H1 (cell line): ENCODE measurements around the gene ISM1. TPM values are rescaled to one million over a fixed set of nuclear protein-coding genes. Genes with fewer than 3 reads are reported as not detected.

Experiments used
- CTCF ChIA-PET: fragments of 300-600 bp; sonication (Branson Sonifier 250); formaldehyde crosslinking; loops from one replicate; lab custom pipeline; 2021; ENCODE audit not compliant: partially characterized antibody; lab: Charles Lee
- POLR2A ChIA-PET: fragments of 300-600 bp; sonication (Branson Sonifier 250); formaldehyde crosslinking; loops from one replicate; lab custom pipeline; 2021; ENCODE audit warnings: inconsistent platforms; ENCODE audit not compliant: partially characterized antibody; lab: Charles Lee
- DNase-seq, 2 experiments: peaks; one replicate each; pipeline versions ENCODE4 v3.0.0 to v3.0.0-alpha.2; 2010 to 2022; ENCODE audit warnings: low spot score in 2 of 2, low read depth in 1 of 2, mixed read lengths in 1 of 2
- FAIRE-seq: peaks from 2 replicates; lab custom pipeline; 2011; peaks lifted over from hg19 to GRCh38; lab: Jason Lieb, UNC
- H2AFZ ChIP-seq: 2 replicates; pipeline ENCODE4 v1.8.1; 2012; ENCODE audit warnings: low read length, inconsistent platforms
- H2AK5ac ChIP-seq: 2 replicates; pipeline ENCODE4 v1.6.1; 2013; ENCODE audit warnings: low read depth, low read length
- H2BK120ac ChIP-seq: replicated peaks from 2 replicates; pipeline ENCODE3; 2013; ENCODE audit warnings: low read depth, low read length, inconsistent platforms
- H2BK12ac ChIP-seq: 2 replicates; pipeline ENCODE4 v1.6.1; 2013; ENCODE audit warnings: low read depth, low read length
- H2BK15ac ChIP-seq: 2 replicates; pipeline ENCODE4 v1.6.1; 2013; ENCODE audit warnings: low read length
- H2BK20ac ChIP-seq: 2 replicates; pipeline ENCODE4 v1.6.1; 2013; ENCODE audit warnings: low read length
- H2BK5ac ChIP-seq: 2 replicates; pipeline ENCODE4 v1.6.1; 2013; ENCODE audit warnings: low read depth, low read length
- H3K14ac ChIP-seq: 2 replicates; pipeline ENCODE4 v1.6.1; 2013; ENCODE audit warnings: inconsistent platforms; ENCODE audit not compliant: insufficient read length
- H3K18ac ChIP-seq: 2 replicates; pipeline ENCODE4 v1.6.1; 2013; ENCODE audit warnings: low read length; ENCODE audit errors: extremely low read depth
- H3K23ac ChIP-seq: 2 replicates; pipeline ENCODE4 v1.6.1; 2013; ENCODE audit warnings: inconsistent platforms; ENCODE audit not compliant: insufficient read length
- H3K23me2 ChIP-seq: 2 replicates; pipeline ENCODE4 v1.6.1; 2013; ENCODE audit warnings: low read depth, low read length
- H3K27ac ChIP-seq: 2 replicates; pipeline ENCODE4 v1.6.1; 2011; ENCODE audit warnings: low read depth, low read length, inconsistent platforms
- H3K27me3 ChIP-seq, 4 experiments: replicated peaks in 1 of 4; 1 replicate in 1 of 4; 2 replicates in 3 of 4; pipeline versions ENCODE4 v1.6.1 to v1.8.1; 2011 to 2013; ENCODE audit warnings: low read length in 3 of 4, mild to moderate bottlenecking in 3 of 4, inconsistent platforms in 2 of 4, mixed read lengths in 2 of 4, moderate library complexity in 1 of 4; ENCODE audit not compliant: control insufficient read depth in 3 of 4, insufficient read depth in 3 of 4; ENCODE audit errors: extremely low read depth in 1 of 4
- H3K36me3 ChIP-seq, 4 experiments: 2 replicates each; pipeline versions ENCODE4 v1.6.1 to v1.8.1; 2011 to 2013; ENCODE audit warnings: mild to moderate bottlenecking in 4 of 4, low read length in 3 of 4, moderate library complexity in 2 of 4, control low read depth in 1 of 4, inconsistent platforms in 1 of 4; ENCODE audit not compliant: insufficient read depth in 4 of 4, control insufficient read depth in 2 of 4
- H3K4ac ChIP-seq: replicated peaks from 2 replicates; pipeline ENCODE3; 2013; ENCODE audit warnings: low read length, low read depth, mixed read lengths, inconsistent platforms; ENCODE audit not compliant: insufficient read length
- H3K4me1 ChIP-seq, 4 experiments: replicated peaks in 1 of 4; 1 replicate in 1 of 4; 2 replicates in 3 of 4; pipeline versions ENCODE4 v1.6.1 to v1.8.1; 2011 to 2013; ENCODE audit warnings: low read length in 3 of 4, inconsistent platforms in 2 of 4, mixed read lengths in 1 of 4; ENCODE audit not compliant: insufficient read depth in 4 of 4, control insufficient read depth in 3 of 4
- H3K4me2 ChIP-seq, 2 experiments: 2 replicates each; pipeline versions ENCODE4 v1.6.1 to v1.8.1; 2011 to 2013; ENCODE audit warnings: low read depth in 2 of 2, low read length in 2 of 2, control low read depth in 1 of 2, inconsistent platforms in 1 of 2, mild to moderate bottlenecking in 1 of 2; ENCODE audit not compliant: insufficient read depth in 1 of 2
- H3K4me3 ChIP-seq, 4 experiments: fragments of 200-600, 300-600 bp in 1 of 4; sonication (generic), shearing (Covaris generic), sonication (Bioruptor Twin) in 1 of 4; 2 replicates each; pipeline versions ENCODE4 v1.5.1 to v1.8.1; 2011 to 2016; ENCODE audit warnings: low read length in 4 of 4, low read depth in 3 of 4, control low read depth in 2 of 4, inconsistent platforms in 2 of 4, mild to moderate bottlenecking in 2 of 4, mixed read lengths in 1 of 4, moderate library complexity in 1 of 4; ENCODE audit not compliant: insufficient read depth in 2 of 4; ENCODE audit errors: extremely low read depth in 1 of 4
- H3K56ac ChIP-seq: replicated peaks from 2 replicates; pipeline ENCODE3; 2013; ENCODE audit warnings: low read depth, mild to moderate bottlenecking, mixed read lengths, low read length, inconsistent platforms; ENCODE audit not compliant: insufficient read length
- H3K79me1 ChIP-seq: 2 replicates; pipeline ENCODE4 v1.6.1; 2013; ENCODE audit warnings: low read depth, low read length, control low read depth
- H3K79me2 ChIP-seq, 2 experiments: 2 replicates each; pipeline versions ENCODE4 v1.6.1 to v1.8.1; 2012 to 2013; ENCODE audit warnings: low read length in 2 of 2, mild to moderate bottlenecking in 2 of 2, inconsistent platforms in 1 of 2; ENCODE audit not compliant: insufficient read depth in 2 of 2, control insufficient read depth in 1 of 2
- H3K9ac ChIP-seq, 4 experiments: replicated peaks in 1 of 4; 1 replicate in 1 of 4; 2 replicates in 3 of 4; pipeline versions ENCODE4 v1.6.1 to v1.8.1; 2011 to 2013; ENCODE audit warnings: low read depth in 3 of 4, low read length in 3 of 4, control low read depth in 2 of 4, mild to moderate bottlenecking in 2 of 4, moderate library complexity in 2 of 4, inconsistent platforms in 1 of 4; ENCODE audit errors: extremely low read depth in 1 of 4
- H3K9me3 ChIP-seq, 2 experiments: 2 replicates each; pipeline versions ENCODE4 v1.6.1 to v1.8.1; 2012 to 2013; ENCODE audit warnings: mild to moderate bottlenecking in 2 of 2, moderate library complexity in 2 of 2, control low read depth in 1 of 2, inconsistent platforms in 1 of 2, low read depth in 1 of 2, low read length in 1 of 2, mixed read lengths in 1 of 2; ENCODE audit not compliant: insufficient read depth in 2 of 2
- H4K20me1 ChIP-seq, 2 experiments: replicated peaks in 1 of 2; 2 replicates each; pipeline versions ENCODE3 to v1.8.1; 2011 to 2013; ENCODE audit warnings: inconsistent platforms in 2 of 2, low read length in 2 of 2, mild to moderate bottlenecking in 1 of 2; ENCODE audit not compliant: insufficient read depth in 2 of 2, control insufficient read depth in 1 of 2
- H4K5ac ChIP-seq: 2 replicates; pipeline ENCODE4 v1.6.1; 2013; ENCODE audit warnings: low read length, low read depth, mixed read lengths, inconsistent platforms; ENCODE audit not compliant: insufficient read length
- H4K8ac ChIP-seq: 2 replicates; pipeline ENCODE4 v1.8.0; 2013; ENCODE audit warnings: mild to moderate bottlenecking, moderate library complexity, low read length, inconsistent platforms; ENCODE audit not compliant: insufficient read depth; ENCODE audit errors: extremely low read depth
- H4K91ac ChIP-seq: replicated peaks from 2 replicates; pipeline ENCODE3; 2013; ENCODE audit warnings: low read length, mixed read lengths, inconsistent platforms; ENCODE audit not compliant: insufficient read length
- ASH2L ChIP-seq: fragments of 200-600, 300-600 bp; sonication (generic); IDR thresholded peaks from one replicate; pipeline ENCODE4 v1.7.1; 2017; ENCODE audit warnings: low read length
- CBX8 ChIP-seq: fragments of 300-800, 300-1000 bp; sonication (generic); IDR thresholded peaks from 2 replicates; pipeline ENCODE4 v1.7.1; 2016; ENCODE audit warnings: low read depth, low read length, borderline replicate concordance
- CHD1 ChIP-seq: IDR thresholded peaks from 2 replicates; pipeline ENCODE4 v1.6.1; 2012; ENCODE audit warnings: low read depth, low read length, improper control_type of control experiment
- CREB1 ChIP-seq: IDR thresholded peaks from 2 replicates; pipeline ENCODE4 v1.6.1; 2012; ENCODE audit warnings: inconsistent platforms
- JUN ChIP-seq: IDR thresholded peaks from 2 replicates; pipeline ENCODE4 v1.6.1; 2011; ENCODE audit warnings: low read depth, mild to moderate bottlenecking, improper control_type of control experiment, low read length
- RXRA ChIP-seq: IDR thresholded peaks from 2 replicates; pipeline ENCODE4 v1.6.1; 2011; ENCODE audit warnings: low read depth, mild to moderate bottlenecking, low read length, moderate library complexity; ENCODE audit not compliant: insufficient read depth
- SIN3A ChIP-seq, 2 experiments: IDR thresholded peaks in 1 of 2; conservative IDR thresholded peaks in 1 of 2; 2 replicates each; pipeline ENCODE4 v1.6.1; 2011 to 2012; ENCODE audit warnings: low read length in 2 of 2, improper control_type of control experiment in 1 of 2, low read depth in 1 of 2, mild to moderate bottlenecking in 1 of 2
- SP1 ChIP-seq: IDR thresholded peaks from 2 replicates; pipeline ENCODE4 v1.6.1; 2011; ENCODE audit warnings: low read depth, low read length
- SP2 ChIP-seq: IDR thresholded peaks from 2 replicates; pipeline ENCODE4 v1.6.1; 2012; ENCODE audit warnings: mild to moderate bottlenecking, low read length, inconsistent platforms
- WGBS, 2 experiments: shearing (Covaris generic) in 1 of 2; methylation state at CpG; one replicate each; pipeline versions ENCODE4 v1.1.6 to v1.1.7; 2013 to 2015; ENCODE audit warnings: low lambda C conversion rate in 2 of 2, mixed read lengths in 2 of 2, inconsistent platforms in 1 of 2, low coverage in 1 of 2, missing lambda C conversion rate in 1 of 2; ENCODE audit not compliant: insufficient replicate concordance in 2 of 2, insufficient coverage in 1 of 2, insufficient read length in 1 of 2; ENCODE audit errors: extremely low coverage in 1 of 2, missing lambda C conversion rate in 1 of 2; 5-methylcytosine and 5-hydroxymethylcytosine counted together
- polyA plus RNA-seq, 7 experiments: library from polyadenylated mRNA; depleted of rRNA in 3 of 7; stranded (reverse) in 5 of 7; unstranded in 2 of 7; fragments of >200 nt in 5 of 7; fragments of 200-250 nt in 2 of 7; gene quantifications; 1 replicate in 5 of 7; 2 replicates in 1 of 7; 4 replicates in 1 of 7; pipeline versions ENCODE4 v1.2.1 to v1.2.3, GENCODE V29; 2011 to 2013; ENCODE audit warnings: missing spikeins in 2 of 7, mixed read lengths in 2 of 7
- total RNA-seq: library from RNA; stranded (reverse); fragmentation: NEBNext Ultra II Directional; extraction: Animal tissue kit (Norgen Biotek cat#: 25700); gene quantifications from 2 replicates; pipeline ENCODE4 v1.2.1, GENCODE V29; 2021

ISM1 gene
- total and polyA plus RNA-seq, 2 of the 8 experiments (the other 6 are each of a cell fraction or from before 2014, with no cell fraction given), result 0.62 to 0.97 TPM

DNA sequence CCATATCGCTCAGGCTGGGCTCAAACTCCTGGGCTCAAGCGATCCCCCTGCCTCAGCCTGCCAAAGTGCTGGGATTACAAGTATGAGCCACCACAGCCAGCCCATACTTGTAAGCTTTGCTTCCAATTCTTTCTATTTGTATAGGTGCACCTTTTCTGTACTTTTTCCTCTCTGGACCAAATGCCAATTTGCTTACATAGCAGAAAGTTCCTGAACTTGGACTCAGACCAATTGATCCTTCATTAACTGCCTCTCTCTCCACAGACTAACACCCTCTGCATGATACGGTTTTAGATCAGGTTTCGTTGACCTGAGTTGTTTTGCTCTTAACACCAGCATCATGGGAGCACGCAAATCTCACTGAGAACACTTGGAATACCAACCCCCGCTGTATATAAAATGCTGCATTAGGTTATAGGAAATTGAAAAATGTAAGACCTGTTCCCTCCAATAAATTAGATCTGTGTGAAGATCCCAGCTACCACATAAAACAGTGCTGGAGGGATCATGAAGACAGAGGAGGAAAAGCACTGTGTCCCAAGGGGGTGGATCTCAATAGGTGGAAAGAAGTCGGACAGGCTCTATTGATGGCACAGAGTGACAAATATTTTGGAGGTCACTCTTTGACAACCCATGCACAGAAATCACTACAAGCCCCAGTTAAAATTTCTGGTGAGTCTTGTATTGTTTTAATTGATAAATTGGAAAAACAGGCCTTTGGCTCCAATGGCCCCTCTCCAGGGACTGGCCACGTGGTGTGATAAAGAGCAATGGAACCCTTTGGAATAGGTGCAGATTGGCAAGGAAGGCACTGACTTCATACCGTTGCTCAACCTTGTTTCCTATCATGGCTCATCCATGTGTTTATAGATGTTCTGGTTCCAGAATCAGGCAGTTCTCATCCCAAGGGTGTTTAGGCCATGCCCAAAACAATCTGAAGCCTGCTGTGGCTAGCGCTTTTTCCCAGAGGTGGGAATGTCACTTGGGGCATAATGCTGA, 51.2 kb downstream of the ISM1 start:
- no peak for DNase-seq
- Histone ChIP-seq H3K23ac (no peak overlapping the region), H3K79me2 (no peaks in the 10 kb centered on the region), H4K5ac (no peak overlapping the region), H3K27ac (no peak overlapping the region)
- WGBS, 2 experiments, result 92% methylated on average over 10 of the region's 10 CpGs; no CpG with 5 or more reads in 1 of the 2 experiments
- TF ChIP-seq SP2 (no peak), SP1 (no peak), CHD1 (no peak), JUN (no peak), ASH2L (no peak), CREB1 (no peak), RXRA (no peak), CBX8 (no peak), SIN3A (conservative IDR thresholded peaks at IDR 0.05 in 1 of 2, IDR thresholded peaks at IDR 0.05 in 1 of 2; ENCODE audit: low read depth in 1 of 2, low read length in 2 of 2) (no peak)
- TF ChIP-seq, all 59 proteins: peak for 0
- Histone ChIP-seq H3K9ac (no peak overlapping the region), H3K27me3 (no peaks in the 10 kb centered on the region; a peak in 1 of 7 replicates), H3K18ac (no peak overlapping the region), H3K56ac (no peak overlapping the region), H2BK5ac (no peak overlapping the region), H3K4me2 (no peak overlapping the region), H2BK12ac (no peak overlapping the region), H3K9me3 (no peaks in the 10 kb centered on the region), H3K14ac (no peak overlapping the region), H4K20me1 (peaks cover 0 to 1% of the 10 kb centered on the region in 2 experiments), H4K91ac (no peak overlapping the region), H2BK20ac (no peak overlapping the region), H3K23me2 (no peaks in the 10 kb centered on the region; the same call in 1 of the 2 replicates), H3K36me3 (no peaks in the 10 kb centered on the region), H2BK15ac (no peak overlapping the region), H3K4ac (no peak overlapping the region), H2AFZ (no peak overlapping the region), H3K4me1 (peaks cover 2 to 6% (median 3%) of the 10 kb centered on the region in 4 experiments; a peak in 3 of 7 replicates), H3K79me1 (no peaks in the 10 kb centered on the region), H2AK5ac (no peak overlapping the region), H4K8ac (no peak overlapping the region), H3K4me3 (no peak overlapping the region), H2BK120ac (no peak overlapping the region)
- FAIRE-seq, result no peak
- ChIA-PET CTCF (interaction anchor here (0.9 to 2.5 kb wide), 4 partner anchors 10 to 158 kb away, joined by 3 to 22 read pairs (median 4); no protein-coding TSS in a partner anchor), POLR2A (no interaction called here)
